Activated CD8-positive, alpha-beta memory T cell treated with anti-CD3 and anti-CD28 coated beads for 4 hours (primary cell): ENCODE measurements around the gene C19orf38.
"Not testable (repeated sequence)": the region's sequence is repeated elsewhere in the genome, so short reads cannot be mapped to it uniquely, and the experiment has no call there.

Experiments used
- DNase-seq, 2 donors: peaks; one replicate each; pipeline ENCODE4 v3.0.0-alpha.2; 2020; ENCODE audit warnings: low read depth in 2 of 2

Gene C19orf38

DNA sequence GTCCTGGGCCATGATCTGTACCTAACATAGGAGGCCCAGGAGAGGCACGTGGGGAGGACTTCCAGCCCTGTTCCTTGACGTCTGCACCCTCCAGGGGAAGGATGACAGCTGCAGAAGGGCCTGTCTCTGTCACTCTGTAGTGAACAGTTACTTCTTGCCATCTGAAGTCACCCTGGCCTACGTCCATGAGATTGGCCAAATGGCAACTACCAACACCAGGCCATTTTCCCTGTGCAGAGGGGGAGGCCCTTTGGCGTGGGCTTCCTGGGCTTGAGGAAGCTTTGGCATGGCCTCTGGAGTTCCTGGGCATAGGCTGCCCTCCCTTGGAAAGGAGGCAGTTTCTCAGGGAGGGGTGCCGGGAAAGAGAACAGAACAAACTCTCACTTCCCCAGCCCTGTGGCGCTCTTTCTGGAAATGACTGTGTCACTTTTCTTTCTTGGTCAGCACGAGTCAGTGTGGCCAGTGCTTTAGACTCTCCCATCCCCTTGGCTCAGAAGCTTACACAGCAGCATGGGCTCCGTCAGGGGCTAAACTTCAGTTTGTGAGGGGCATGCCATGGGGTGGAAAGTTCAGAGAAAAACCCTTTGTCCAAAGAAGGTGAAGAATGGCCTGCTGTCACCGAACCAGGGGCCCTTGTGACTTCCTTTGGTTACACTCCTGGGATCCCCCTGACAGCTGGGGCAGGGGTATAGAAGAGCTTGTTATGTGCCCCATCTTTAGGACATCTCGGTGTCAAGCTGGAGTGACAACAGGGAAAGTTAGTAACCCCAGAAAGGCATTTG, 28.4 kb downstream of the C19orf38 start:
- DNase-seq: no peak

DNA sequence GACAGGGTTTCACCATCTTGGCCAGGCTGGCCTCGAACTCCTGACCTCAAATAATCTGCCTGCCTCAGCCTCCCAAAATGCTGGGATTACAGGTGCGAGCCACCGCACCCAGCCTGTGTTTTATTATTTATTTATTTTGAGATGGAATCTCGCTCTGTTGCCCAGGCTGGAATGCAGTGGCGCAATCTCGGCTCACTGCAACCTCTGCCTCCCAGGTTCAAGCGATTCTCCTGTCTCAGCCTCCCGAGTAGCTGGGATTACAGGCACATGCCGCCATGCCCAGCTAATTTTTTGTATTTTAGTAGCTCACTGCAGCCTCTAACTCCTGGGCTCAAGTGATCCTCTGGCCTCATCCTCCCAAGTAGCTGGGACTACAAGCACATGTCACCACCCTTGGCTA, 29.4 kb downstream of the C19orf38 start:
- DNase-seq: not testable (repeated sequence)

DNA sequence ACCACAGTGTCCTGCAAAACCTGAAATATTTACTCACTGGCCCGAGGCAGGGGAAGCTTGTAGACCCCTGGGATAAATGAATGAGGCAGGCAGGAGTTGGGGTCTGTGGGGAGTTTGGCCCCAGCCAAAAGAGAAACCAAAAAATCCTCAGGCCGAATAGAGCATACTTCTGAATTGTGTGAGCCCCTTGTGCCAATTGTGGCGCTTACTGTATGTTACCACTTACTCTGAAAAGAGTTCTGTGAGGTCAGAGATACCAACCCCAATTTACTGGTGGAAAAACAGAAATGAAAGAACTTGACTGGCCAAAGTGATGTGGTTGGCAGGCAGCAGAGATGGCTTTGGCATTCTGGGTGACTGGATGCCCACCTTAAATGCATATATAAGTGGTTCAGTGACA, 30.0 kb downstream of the C19orf38 start:
- DNase-seq: no peak

DNA sequence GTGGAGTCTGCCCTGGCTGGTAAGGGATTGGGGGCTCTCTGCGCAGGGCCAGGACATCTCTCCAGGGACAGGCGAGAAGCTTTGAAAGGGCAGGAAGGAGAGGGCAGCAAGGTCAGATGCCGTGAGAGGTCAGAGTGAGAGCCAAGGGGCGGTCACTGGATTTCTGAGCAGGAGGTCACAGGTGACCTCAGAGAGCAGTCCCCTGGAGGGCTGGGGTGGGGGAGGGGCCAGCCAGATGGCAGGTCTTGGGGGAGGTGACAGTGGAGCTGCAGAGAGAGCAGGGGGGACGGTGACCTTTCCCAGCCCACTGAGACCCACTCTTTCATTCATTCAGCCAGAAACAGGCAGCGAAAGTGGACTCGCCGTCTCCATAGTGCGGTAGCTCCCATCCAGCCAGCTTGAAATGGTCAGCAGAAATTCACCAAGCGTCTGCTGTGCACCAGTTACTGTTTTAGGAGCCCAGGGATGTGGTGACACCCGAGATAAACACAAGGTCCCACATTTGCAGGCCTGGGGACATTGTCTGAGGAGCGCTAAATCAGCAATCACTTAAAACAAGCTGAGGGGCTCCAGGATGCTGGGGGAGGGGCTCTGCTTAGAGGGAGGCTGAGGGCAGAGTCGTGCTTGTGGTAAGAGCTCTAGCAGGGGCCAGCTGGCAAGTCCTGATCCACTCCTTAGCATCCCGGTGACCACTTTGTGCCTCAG, 33.3 kb downstream of the C19orf38 start:
- DNase-seq: no peak

DNA sequence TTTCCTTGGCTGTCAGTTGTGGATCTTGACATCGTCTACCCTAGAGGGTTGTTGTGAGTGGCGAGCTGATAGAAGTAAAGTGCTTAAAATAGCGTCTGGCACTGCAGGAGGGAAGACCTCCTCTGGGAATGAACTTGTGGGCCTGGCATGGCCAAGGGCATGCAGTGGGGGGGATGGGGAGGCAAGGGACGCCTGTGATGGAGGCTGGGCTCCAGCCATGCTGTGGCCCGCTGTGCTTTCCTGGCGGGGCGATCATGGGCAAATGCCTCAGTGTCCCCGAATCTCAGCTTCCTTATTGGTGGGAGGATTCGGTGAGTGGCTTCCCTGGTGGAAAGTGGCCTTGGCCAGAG, 33.9 kb downstream of the C19orf38 start:
- DNase-seq: no peak

DNA sequence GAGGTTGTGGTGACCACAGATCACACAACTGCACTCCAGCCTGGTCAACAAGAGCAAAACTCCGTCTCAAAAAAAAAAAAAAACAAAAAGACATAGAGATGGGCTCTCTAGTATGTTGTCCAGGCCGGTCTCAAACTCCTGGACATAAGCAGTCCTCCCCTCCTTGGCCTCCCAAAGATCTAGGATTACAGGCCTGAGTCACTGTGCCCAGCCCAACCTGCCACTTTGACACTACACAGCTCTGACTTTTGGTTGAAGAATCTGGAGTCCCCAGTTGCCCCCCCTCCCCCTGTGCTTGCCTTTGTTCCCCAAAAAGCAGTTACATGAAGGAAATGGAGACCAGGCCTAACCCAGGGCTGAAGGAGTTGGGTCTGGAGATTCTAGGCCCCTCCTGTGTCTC, 36.1 kb downstream of the C19orf38 start:
- DNase-seq: no peak

DNA sequence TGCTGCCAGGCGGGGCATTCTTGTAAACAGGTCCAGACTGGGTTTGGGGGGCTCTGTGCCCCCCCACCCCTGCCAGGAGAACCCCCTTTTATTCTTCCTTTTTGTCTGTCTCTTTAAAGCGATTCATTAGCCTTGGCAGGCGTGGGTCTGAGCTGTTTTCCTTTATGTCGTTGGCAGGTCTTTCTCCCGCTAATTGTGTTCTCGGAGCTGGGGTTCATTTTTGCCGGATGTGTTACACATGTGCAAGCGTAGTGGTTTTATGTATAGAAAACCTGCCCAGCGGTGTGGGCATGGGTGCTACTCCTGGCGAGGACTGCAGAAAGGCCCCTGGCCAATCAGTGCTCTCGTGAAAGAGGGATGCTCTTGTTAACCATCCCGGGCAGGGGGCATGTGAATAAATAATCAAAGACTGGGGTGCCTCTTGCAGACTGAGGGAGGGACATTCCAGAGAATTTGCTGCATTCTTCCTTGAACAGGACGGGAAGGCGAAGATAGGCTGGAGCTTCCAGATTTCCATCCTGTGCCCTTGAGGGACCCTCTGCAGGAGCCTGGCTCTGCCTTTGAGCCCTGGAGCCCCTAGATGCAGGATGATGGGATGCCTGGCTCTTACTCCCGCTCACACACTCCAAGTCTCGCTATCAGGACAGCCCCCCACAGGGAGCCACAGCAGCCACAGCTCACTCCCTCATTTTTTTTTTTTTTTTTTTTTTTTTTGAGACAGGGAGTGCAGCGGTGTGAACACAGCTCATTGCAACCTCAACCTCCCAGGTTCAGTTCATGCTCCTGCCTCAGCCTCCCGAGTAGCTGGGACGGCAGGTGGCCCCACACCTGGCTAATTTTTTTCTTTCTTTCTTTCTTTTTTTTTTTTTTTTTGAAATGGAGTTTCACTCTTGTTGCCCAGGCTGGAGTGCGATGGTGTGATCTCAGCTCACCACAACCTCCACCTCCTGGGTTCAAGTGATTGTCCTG, 37.3 kb downstream of the C19orf38 start:
- no peak for DNase-seq

DNA sequence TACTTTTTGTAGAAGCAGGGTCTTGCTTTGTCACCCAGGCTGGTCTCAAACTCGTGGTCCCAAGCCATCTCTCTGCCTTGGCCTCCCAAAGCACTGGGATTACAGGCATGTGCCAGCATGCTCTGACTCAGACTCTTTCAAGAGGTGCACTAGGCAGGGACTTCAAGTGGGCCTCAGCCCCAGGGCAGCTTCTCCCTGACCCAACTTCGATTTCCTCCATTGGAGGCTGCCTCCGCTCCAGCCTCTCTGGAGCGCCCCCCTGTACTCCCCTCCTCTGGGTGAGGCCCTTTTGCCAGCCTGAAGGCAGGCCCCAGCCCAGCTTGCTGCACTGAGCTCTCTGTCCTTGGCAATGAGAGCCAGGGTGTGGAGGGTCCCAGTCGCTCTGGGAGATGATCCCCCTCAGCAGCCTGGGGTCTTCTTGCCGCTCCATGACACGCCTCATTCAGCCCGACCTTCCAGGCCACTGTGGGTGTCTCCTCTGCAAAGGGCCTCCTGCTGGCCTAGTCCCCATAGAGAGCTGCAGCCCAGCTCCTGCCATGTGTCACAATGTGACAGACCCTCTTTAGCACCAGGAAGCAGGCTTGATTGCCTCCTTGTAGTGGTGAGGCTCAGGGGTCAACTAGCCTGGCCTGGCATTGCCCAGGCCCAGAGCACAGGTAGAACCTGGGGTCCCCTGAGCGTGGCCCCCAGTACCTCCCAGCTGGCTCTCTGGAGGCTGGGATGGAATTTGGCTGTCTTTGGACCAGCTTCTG, 39.6 kb downstream of the C19orf38 start:
- DNase-seq: no peak

DNA sequence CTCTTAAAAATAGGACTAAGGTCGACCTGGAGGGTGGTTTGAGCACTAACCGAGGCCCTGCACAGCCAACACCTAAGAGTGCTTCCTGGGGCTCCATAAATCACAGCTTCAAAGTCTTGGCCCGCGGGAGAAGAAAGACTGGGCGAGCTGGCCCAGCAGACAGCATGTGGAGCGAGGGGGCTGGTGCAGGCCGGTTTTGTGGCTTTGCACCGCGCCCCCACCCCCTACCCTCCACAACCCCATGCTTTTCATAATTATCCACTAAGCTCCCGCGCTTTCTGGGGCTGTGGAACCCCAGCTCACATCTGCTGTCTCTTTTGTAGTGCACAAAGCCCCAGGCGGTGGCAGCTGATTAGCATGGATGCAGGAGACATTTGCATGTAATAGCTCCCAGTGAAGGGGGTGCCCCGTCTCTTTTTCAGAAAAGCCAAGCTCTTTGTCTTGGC, 40.2 kb downstream of the C19orf38 start:
- DNase-seq: no peak

DNA sequence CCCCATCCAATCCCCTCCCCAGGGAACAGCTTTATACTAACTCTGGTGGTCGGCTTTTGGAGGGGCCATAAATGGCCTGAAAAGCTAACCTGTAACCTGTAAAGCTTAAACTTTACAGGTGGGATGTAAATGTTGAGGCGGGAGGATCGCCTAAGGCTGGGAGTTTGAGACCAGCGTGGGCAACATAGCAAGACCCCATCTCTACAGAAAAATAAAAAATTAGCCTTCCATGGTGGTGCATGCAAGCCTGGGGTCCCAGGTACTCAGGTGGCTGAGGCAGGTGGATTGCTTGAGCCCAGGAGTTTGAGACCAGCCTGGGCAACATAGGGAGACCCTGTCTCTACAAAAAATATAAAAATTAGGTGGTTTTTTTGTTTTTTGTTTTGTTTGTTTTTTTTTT, 41.7 kb downstream of the C19orf38 start:
- DNase-seq: no peak

DNA sequence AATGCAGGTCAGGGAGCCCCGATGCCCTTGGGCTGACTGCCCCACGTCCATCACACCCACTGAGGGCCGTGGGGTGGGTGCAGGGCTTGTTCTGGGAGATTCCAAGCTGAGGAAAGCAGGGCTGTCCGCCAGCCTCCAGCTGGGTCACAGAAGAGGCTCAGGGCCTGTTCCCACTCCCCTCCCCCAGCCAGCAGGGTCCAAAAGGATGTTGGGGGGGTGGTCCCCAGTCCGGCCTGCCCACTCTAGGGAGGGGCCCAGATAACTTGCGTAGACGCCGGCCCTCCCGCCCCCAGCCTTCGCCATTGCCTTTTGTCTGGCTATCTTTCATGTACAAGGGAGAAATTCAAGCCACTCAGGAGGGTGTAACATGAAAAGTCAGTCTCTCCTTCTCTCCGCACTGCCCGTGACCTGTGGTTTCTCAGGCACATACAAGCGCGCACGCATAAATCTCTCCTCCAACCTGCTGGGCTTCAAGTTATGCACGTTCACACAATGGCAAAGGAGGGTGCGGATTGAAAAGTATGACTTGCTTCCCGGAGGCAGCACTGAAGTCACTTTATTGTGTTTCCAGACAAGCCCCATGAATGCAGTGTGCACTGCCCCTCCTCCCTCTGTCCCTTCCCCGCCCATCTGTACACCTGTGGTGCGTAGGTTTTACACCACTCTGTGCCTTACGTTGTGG, 43.3 kb downstream of the C19orf38 start:
- DNase-seq: no peak

DNA sequence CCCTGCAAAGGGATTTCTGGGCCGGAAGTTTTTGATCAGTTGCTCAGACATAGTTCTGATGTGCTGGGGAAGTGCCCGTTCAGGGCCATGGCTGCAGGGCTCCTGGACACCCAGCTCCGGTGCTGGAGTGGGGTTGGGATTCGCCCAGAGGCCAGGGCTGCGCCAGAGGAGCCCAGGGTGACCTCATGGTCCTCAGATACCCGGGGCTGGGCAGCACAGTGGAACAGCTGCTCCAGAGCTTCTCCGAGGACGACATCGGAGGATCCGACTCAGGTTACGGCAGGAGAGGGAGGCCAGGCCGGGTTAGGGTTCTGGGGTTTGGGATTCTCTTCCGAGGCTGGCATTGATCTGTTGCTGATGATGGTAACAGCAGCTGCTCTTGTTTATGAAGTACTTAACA, 44.0 kb downstream of the C19orf38 start:
- no peak for DNase-seq

DNA sequence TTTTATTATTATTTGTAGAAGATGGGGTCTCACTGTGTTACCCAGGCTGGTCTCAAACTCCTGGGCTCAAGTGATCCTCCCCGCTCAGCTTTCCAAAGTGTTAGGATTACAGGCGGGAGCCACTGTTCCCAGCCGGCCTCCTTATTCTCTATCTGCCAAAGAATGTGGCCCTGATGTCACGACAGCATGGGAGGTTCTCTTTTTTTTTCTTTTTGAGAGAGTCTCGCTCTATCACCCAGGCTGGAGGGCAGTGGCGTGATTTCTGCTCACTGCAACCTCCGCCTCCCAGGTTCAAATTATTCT, 46.6 kb downstream of the C19orf38 start:
- DNase-seq: no peak

DNA sequence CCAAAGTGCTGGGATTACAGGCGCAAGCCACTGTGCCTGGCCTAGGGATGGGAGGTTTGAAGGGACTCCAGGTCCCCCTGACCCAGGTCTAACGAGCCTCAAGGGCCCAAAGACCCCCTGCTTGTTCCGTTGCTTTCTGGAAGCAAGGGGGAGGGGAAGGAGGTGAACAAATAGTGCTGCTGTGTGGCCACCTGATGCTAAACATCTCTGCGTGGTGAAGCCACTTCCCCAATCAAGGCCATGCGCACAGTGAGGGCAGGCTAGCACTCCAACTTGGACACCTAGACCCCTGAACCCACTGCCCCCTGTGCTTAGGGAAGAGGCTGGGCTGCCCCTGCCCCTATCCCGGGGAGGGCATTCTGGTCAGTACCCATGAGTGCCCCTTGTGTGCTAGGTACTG, 47.1 kb downstream of the C19orf38 start:
- DNase-seq: no peak

DNA sequence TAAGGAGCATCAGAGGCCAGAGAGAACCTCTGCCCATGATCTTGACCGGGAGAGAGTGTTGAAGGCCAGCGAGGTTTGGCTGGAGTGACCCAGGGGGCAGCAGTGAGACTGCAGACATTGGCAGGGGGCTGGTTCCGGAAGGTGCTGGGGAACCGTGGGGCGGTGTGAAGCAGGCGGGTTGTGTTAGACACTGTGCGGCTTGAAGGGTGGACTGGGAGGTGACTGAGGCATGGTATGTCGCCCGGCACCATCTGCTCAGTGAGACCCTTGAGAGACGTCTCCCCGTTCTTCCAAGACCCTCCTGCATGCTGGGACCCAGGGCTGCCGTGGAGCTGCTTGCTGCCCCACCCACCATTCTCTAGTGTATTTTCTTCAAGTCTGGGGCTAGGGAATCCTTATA, 47.7 kb downstream of the C19orf38 start:
- DNase-seq: no peak

DNA sequence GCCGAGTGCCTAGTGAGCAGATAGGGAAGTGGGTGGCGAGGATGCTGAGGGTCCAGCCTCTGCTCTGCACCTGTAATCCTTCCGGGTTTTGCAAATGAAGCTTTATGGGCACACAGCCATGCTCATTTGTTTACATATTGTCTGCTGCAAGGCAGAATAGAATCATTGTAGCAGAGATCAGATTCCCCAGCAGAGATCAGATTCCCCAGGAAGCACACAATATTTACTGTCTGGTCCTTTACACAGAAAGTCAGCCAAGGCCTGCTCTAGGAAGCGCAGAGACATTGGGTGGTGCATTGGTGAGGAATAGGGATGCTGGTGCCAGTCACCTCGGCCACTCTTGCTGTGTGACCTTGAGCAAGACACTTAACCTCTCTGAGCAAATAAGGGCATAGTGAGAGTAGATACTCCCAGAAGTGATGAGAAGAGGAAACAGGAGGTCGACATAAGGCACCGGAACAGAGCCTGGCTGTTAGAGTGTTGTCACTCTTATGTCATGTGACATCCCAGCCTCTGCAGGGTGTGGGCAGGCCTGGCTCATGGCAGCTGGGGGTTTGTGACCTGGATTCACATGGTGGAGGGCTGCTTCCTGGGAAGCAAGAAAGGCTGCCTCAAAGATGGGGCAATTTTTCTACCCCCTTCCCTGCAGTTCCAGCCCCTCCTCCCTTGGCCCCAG, 48.8 kb downstream of the C19orf38 start:
- no peak for DNase-seq

DNA sequence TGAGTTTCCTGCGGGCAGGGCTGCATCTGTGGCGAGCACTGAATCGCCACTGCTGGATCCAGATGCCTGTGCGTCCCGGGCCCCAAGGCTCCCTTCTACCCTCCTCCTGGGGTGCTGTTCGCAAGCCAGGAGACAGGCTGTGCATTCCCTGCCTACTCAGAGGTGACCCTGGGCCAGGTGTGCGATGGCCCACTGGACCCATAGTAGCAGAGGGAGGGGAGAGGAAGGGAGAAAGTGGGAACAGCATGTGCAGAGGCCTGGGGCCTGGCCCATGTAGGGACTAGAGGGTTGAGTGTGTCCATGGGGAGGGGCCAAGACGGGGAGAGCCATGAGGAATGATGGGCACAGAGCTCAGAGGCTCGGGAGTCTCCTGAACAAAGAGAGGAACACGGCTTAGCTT, 50.4 kb downstream of the C19orf38 start:
- DNase-seq: no peak

DNA sequence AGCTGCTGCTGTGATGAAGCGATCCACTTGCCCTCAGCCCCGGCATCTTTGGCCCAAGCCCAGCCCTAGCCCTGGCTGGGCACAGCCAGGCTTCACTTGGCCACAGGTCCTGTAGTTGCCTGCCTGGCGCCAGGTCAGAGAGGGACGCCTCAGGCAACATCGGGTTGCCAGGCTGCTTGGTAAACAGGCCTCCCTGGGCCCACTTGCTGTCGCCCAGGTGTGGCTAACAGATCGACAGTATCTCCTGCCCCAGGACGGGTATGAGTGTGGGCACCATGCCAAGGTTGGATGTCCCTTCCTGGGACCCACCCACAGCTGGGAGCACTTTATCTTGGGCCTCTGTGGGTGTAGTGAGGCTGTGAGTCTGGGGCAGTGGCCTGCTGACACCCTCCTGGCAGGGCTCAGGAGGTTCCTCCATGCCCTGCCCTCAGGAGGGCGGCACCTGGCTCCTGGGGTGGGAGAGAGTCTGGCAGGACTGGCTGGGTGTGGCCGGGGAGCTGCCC, 51.0 kb downstream of the C19orf38 start:
- DNase-seq: no peak

DNA sequence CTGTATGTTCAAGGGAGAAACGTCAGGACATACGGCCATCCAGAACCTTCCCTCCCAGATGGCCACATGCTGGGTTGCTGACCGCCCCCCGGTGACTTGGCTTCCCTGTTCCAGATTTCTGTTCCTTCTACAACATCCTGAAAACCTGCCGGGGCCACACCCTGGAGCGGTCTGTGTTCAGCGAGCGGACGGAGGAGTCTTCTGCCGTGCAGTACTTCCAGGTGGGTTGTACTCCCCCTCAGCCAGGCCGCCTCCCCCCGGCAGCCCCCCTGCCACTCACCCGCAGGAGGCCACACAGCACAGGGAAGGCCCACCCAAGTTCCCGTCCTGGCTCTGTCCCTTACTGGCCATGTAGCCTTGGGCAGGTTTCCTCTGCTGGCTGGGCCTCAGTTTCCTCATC, 59.7 kb downstream of the C19orf38 start:
- no peak for DNase-seq

DNA sequence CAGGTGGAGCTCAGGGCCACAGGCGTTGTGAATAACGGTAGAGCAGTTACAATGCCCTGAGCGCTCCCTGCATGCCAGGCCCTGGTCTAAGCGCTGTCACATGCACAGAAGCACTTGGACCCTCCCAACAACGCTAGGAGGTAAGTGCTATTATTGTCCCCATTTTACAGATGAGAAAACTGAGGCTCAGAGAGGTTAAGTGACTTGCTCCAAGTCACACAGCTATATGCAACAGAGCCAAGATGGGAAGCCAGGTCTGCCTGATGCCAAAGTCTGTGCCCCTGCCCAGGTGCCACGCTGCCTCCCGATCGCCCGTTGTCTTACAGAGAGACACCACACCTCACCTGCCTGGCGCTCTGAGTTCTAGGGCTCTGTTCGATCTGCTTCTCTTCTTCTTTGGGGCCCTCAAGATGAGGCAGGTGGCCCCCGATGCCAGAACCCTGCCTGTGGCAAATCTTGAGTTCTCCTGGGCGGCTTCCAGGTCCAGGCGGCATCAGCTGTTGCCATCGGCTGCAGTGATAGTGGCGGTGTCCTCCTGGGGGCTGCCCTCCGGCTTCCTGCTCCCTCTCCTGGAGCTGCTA, 60.3 kb downstream of the C19orf38 start:
- no peak for DNase-seq
